Caco-2 (cell line): ENCODE data around the gene INPP4B. TPM values are rescaled to one million over a fixed set of nuclear protein-coding genes. Genes with fewer than 3 reads are reported as not detected.
A peak's percentile ranks its signal among the peaks of the same experiment; 100 is the strongest.

Experiments
- BruUV-seq: library from RNA; stranded (reverse); fragments of 400-500 nt; replicated peaks from 2 replicates; lab custom pipeline; 2021; lab: Mats Ljungman, UMichigan
- CTCF ChIA-PET: fragments of 300-600 bp; sonication (Branson Sonifier 250); formaldehyde crosslinking; loops from one replicate; lab custom pipeline; 2022; ENCODE audit warnings: antibody characterized with exemption; lab: Charles Lee
- POLR2A ChIA-PET: fragments of 300-600 bp; sonication (Branson Sonifier 250); formaldehyde crosslinking; loops from one replicate; lab custom pipeline; 2022; ENCODE audit warnings: antibody characterized with exemption; lab: Charles Lee
- DNase-seq, 2 experiments: peaks; one replicate each; pipeline versions ENCODE4 v3.0.0 to v3.0.0-alpha.2; 2020 to 2022
- H3K27me3 ChIP-seq: replicated peaks from 2 replicates; pipeline ENCODE4 v1.6.0; 2011; ENCODE audit warnings: low read length; ENCODE audit not compliant: control insufficient read depth, insufficient read depth
- H3K36me3 ChIP-seq: 2 replicates; pipeline ENCODE4 v1.5.1; 2011; ENCODE audit warnings: low read length; ENCODE audit not compliant: control insufficient read depth, insufficient read depth
- H3K4me1 ChIP-seq: fragments of 250-450 bp; sonication (Bioruptor Pico); 2 replicates; pipeline ENCODE4 v1.5.1; 2020; ENCODE audit warnings: mild to moderate bottlenecking
- H3K4me3 ChIP-seq: 2 replicates; pipeline ENCODE4 v1.5.1; 2011; ENCODE audit warnings: low read depth, mild to moderate bottlenecking, control low read depth, low read length
- H3K9me3 ChIP-seq: fragments of 250-450 bp; sonication (Bioruptor Pico); 2 replicates; pipeline ENCODE4 v1.5.1; 2020; ENCODE audit warnings: mild to moderate bottlenecking, moderate library complexity
- H3K27ac Mint-ChIP-seq: one replicate; pipeline ENCODE4 v1.8.0; 2022; ENCODE audit warnings: mixed read lengths; ENCODE audit not compliant: unreplicated experiment
- H3K27me3 Mint-ChIP-seq: one replicate; pipeline ENCODE4 v1.8.0; 2022; ENCODE audit warnings: mixed read lengths; ENCODE audit not compliant: insufficient read depth, unreplicated experiment
- H3K36me3 Mint-ChIP-seq: one replicate; pipeline ENCODE4 v1.8.0; 2022; ENCODE audit warnings: mild to moderate bottlenecking, mixed read lengths; ENCODE audit not compliant: insufficient read depth, unreplicated experiment
- H3K4me1 Mint-ChIP-seq: one replicate; pipeline ENCODE4 v1.8.0; 2022; ENCODE audit warnings: low read depth, mixed read lengths; ENCODE audit not compliant: unreplicated experiment
- H3K4me3 Mint-ChIP-seq: one replicate; pipeline ENCODE4 v1.8.0; 2022; ENCODE audit warnings: mild to moderate bottlenecking, moderate library complexity, mixed read lengths; ENCODE audit not compliant: unreplicated experiment
- H3K9me3 Mint-ChIP-seq: one replicate; pipeline ENCODE4 v1.8.0; 2022; ENCODE audit warnings: mixed read lengths; ENCODE audit not compliant: unreplicated experiment
- intact Hi-C: fragments of 100-400 bp; cut with micrococcal nuclease; formaldehyde crosslinking; loops from one replicate; pipeline ENCODE4 v1.10.0; 2022; ENCODE audit not compliant: unreplicated experiment
- total RNA-seq: library from RNA; stranded (reverse); gene quantifications from 2 replicates; pipeline ENCODE4 v1.2.3, GENCODE V29; 2022
- TF ChIP-seq, protein P1 (sequence below), 2 experiments: fragments of 200-600 bp in 1 of 2; IDR thresholded peaks; 1 replicate in 1 of 2; 2 replicates in 1 of 2; pipeline versions ENCODE4 v1.5.1 to v1.8.0; 2011 to 2022; ENCODE audit warnings: antibody characterized with exemption in 1 of 2, control low read depth in 1 of 2, inconsistent platforms in 1 of 2, low read depth in 1 of 2, low read length in 1 of 2, mild to moderate bottlenecking in 1 of 2, moderate library complexity in 1 of 2; ENCODE audit not compliant: insufficient read depth in 1 of 2, severe bottlenecking in 1 of 2, unreplicated experiment in 1 of 2

Gene INPP4B
- total RNA-seq, 1 experiment from 2014 or later = 10.3 TPM

DNA sequence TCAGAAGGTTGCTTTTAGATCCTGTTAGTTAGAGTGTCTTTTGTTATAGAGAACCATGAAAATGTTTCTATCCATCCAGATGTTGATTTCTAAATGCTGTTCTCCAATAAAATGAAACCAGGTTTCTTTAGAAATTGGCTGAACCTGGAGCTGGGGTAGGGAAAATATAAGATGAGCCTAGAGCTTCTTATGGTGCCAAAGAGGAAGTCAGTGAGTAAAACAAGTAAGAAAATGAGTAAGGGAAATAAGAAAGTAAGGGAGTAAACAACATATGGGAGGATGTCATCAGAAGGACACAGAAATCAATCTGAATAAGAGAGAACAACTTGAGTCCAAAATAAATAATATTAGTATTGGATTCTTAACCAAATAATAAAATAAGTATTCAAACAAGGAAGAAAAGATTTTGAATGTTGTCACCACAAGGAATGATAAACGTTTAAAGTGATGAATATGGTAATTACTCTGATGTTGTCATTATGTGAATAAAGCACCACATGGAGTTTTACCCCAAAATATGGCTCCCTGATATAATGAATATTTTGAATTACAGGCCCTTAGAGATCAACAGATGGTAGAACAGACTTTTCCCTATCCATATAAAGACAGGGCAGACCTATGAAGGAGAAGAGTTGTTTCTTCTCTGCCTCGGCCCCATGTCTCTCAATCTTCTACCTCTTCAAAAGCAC, 703.6 kb downstream of the INPP4B start:
- intact Hi-C loops = no loop called here
- no peak for DNase-seq
- TF ChIP-seq, protein P1, sequence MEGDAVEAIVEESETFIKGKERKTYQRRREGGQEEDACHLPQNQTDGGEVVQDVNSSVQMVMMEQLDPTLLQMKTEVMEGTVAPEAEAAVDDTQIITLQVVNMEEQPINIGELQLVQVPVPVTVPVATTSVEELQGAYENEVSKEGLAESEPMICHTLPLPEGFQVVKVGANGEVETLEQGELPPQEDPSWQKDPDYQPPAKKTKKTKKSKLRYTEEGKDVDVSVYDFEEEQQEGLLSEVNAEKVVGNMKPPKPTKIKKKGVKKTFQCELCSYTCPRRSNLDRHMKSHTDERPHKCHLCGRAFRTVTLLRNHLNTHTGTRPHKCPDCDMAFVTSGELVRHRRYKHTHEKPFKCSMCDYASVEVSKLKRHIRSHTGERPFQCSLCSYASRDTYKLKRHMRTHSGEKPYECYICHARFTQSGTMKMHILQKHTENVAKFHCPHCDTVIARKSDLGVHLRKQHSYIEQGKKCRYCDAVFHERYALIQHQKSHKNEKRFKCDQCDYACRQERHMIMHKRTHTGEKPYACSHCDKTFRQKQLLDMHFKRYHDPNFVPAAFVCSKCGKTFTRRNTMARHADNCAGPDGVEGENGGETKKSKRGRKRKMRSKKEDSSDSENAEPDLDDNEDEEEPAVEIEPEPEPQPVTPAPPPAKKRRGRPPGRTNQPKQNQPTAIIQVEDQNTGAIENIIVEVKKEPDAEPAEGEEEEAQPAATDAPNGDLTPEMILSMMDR (IDR thresholded peaks at IDR 0.05; ENCODE audit: insufficient read depth in 1 of 2, low read depth in 1 of 2, low read length in 1 of 2, severe bottlenecking in 1 of 2, unreplicated experiment in 1 of 2) = no peak
- H3K27me3 Mint-ChIP-seq = no peaks in the 10 kb centered on the region
- H3K36me3 ChIP-seq = no peaks in the 10 kb centered on the region
- no peak overlapping the region for H3K4me3 ChIP-seq
- no peak overlapping the region for H3K27ac Mint-ChIP-seq
- no peaks in the 10 kb centered on the region for H3K9me3 ChIP-seq
- POLR2A ChIA-PET = no interaction called here
- H3K36me3 Mint-ChIP-seq = no peaks in the 10 kb centered on the region
- H3K4me3 Mint-ChIP-seq = no peak overlapping the region
- no peaks in the 10 kb centered on the region for H3K27me3 ChIP-seq
- BruUV-seq = no TSS peak
- no peaks in the 10 kb centered on the region for H3K4me1 ChIP-seq
- CTCF ChIA-PET = no interaction called here
- H3K9me3 Mint-ChIP-seq = no peaks in the 10 kb centered on the region
- H3K4me1 Mint-ChIP-seq = no peaks in the 10 kb centered on the region

DNA sequence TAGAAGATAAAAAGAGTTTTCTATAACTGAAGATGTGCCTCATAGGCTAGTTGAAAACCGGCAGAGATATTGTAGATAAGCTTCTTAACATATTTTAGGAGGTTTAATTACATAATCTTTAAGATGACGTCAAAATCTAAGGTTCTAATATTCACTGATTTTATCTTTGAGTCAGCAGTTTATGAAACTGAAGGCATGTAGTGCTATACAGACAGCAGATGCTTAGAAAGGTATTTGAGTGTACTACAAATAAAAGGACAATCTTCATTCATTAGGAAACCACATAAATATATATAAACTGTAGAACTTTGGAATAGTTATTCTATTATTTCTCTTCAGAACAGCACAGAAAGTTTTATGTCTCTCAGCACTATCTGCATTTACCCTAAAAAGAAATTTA, 704.9 kb downstream of the INPP4B start:
- Mint-ChIP-seq H3K4me1 (no peaks in the 10 kb centered on the region), H3K27ac (no peak overlapping the region), H3K4me3 (no peak overlapping the region), H3K27me3 (no peaks in the 10 kb centered on the region), H3K9me3 (no peaks in the 10 kb centered on the region), H3K36me3 (no peaks in the 10 kb centered on the region)
- no peak overlapping the region for H3K4me3 ChIP-seq
- no peaks in the 10 kb centered on the region for H3K36me3 ChIP-seq
- no peaks in the 10 kb centered on the region for H3K9me3 ChIP-seq
- no peaks in the 10 kb centered on the region for H3K4me1 ChIP-seq
- no TSS peak for BruUV-seq
- TF ChIP-seq, protein P1 (IDR thresholded peaks at IDR 0.05; ENCODE audit: insufficient read depth in 1 of 2, low read depth in 1 of 2, low read length in 1 of 2, severe bottlenecking in 1 of 2, unreplicated experiment in 1 of 2) = no peak
- intact Hi-C loops = no loop called here
- H3K27me3 ChIP-seq = no peaks in the 10 kb centered on the region
- no peak for DNase-seq
- POLR2A ChIA-PET = no interaction called here
- CTCF ChIA-PET = no interaction called here

DNA sequence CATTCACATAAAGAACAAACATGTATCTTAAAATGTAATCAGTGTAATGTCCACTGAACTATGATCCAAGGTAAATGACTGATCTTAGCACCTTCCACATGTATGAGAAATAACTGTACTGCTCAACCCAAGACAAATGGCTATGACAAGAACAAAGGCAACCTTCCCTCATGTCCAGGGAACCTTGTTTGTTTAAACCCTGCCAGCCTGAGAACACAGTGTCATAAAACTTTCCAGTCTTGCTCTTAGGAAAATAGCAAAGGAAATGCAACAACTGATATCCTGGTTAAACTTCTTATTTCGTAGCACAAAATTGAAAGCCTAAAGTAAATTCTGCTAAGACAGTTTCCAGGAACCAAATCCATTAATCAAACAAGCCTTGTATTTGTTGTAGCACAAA, 715.4 kb downstream of the INPP4B start:
- CTCF ChIA-PET = no interaction called here
- intact Hi-C loops = loop anchor here (10.0 kb wide), 1 partner anchor 134 kb away; no protein-coding TSS in a partner anchor
- Histone ChIP-seq H3K9me3 (no peaks in the 10 kb centered on the region; the same call in 1 of the 2 replicates), H3K4me1 (peaks cover 11% of the 10 kb centered on the region), H3K4me3 (no peak overlapping the region), H3K36me3 (no peaks in the 10 kb centered on the region), H3K27me3 (no peaks in the 10 kb centered on the region)
- H3K4me1 Mint-ChIP-seq = peaks cover 10% of the 10 kb centered on the region
- H3K36me3 Mint-ChIP-seq = no peaks in the 10 kb centered on the region
- H3K4me3 Mint-ChIP-seq = no peak overlapping the region
- POLR2A ChIA-PET = no interaction called here
- H3K27ac Mint-ChIP-seq = no peak overlapping the region
- no peaks in the 10 kb centered on the region for H3K9me3 Mint-ChIP-seq
- TF ChIP-seq, protein P1 (IDR thresholded peaks at IDR 0.05; ENCODE audit: insufficient read depth in 1 of 2, low read depth in 1 of 2, low read length in 1 of 2, severe bottlenecking in 1 of 2, unreplicated experiment in 1 of 2) = no peak
- no peaks in the 10 kb centered on the region for H3K27me3 Mint-ChIP-seq
- DNase-seq = peak in 1 of 2 experiments; percentile 5
- no TSS peak for BruUV-seq
